Gastrocnemius medialis (tissue), 4 donors: ENCODE data around the gene HDGFL1. TPM values are rescaled to one million over a fixed set of nuclear protein-coding genes. Genes with fewer than 3 reads are reported as not detected.

ENCODE experiments used
- ATAC-seq, 2 donors: fragments of 150-250 bp; one replicate each; pipeline ENCODE4 v1.9.1; 2016
- DNase-seq, 2 donors: peaks; one replicate each; pipeline ENCODE4 v3.0.0-alpha.2; 2019
- H3K27ac ChIP-seq, 4 donors: fragments of 200-600 bp; sonication (generic); 1 replicate in 1 of 4; 2 replicates in 3 of 4; pipeline ENCODE4 v1.5.1; 2016 to 2018; ENCODE audit warnings: mild to moderate bottlenecking in 2 of 4, moderate library complexity in 1 of 4
- H3K27me3 ChIP-seq, 3 donors: fragments of 200-600 bp; sonication (generic) in 2 of 3; 1 replicate in 1 of 3; 2 replicates in 2 of 3; pipeline versions ENCODE4 v1.5.1 to v1.6.0; 2016 to 2019; ENCODE audit warnings: mild to moderate bottlenecking in 1 of 3, moderate library complexity in 1 of 3
- H3K36me3 ChIP-seq, 2 donors: fragments of 200-600 bp; sonication (generic) in 1 of 2; one replicate each; pipeline ENCODE4 v1.5.1; 2017 to 2018
- H3K4me1 ChIP-seq, 2 donors: fragments of 200-600 bp; sonication (generic) in 1 of 2; one replicate each; pipeline ENCODE4 v1.5.1; 2016 to 2017; ENCODE audit warnings: mild to moderate bottlenecking in 2 of 2
- H3K4me3 ChIP-seq, 4 donors: fragments of 200-600 bp; sonication (generic) in 3 of 4; 1 replicate in 1 of 4; 2 replicates in 3 of 4; pipeline ENCODE4 v1.5.1; 2016 to 2019; ENCODE audit warnings: mild to moderate bottlenecking in 2 of 4
- H3K9me3 ChIP-seq, 3 donors: fragments of 200-600 bp; sonication (generic) in 2 of 3; 1 replicate in 1 of 3; 2 replicates in 2 of 3; pipeline ENCODE4 v1.5.1; 2016 to 2019
- POLR2A ChIP-seq, 2 donors: fragments of 450-650 bp; IDR thresholded peaks; one replicate each; pipeline ENCODE4 v1.6.1; 2017; ENCODE audit warnings: antibody characterized with exemption in 2 of 2, mild to moderate bottlenecking in 2 of 2, moderate library complexity in 2 of 2
- in situ Hi-C, 4 donors: fragments of 200-750 bp; cut with MboI; loops; one replicate each; pipeline versions ENCODE4 v1.15.0 to v1.8.0; 2017; ENCODE audit warnings: low sequenced_read_pairs in 4 of 4
- intact Hi-C: fragments of 100-400 bp; cut with DNase I; formaldehyde crosslinking; loops from one replicate; pipeline ENCODE4 v1.15.1; 2023; ENCODE audit warnings: low total_unique reads
- total RNA-seq, 4 donors: library from RNA; depleted of rRNA; stranded (reverse); fragments of >200 nt; gene quantifications; one replicate each; pipeline versions ENCODE4 v1.1.0 to v1.2.3, GENCODE V29; 2016
- TF ChIP-seq, protein P1 (sequence below), 5 experiments: fragments of 450-650 bp in 3 of 5; fragments of 200-600 bp in 2 of 5; sonication (generic) in 2 of 5; IDR thresholded peaks in 4 of 5; conservative IDR thresholded peaks in 1 of 5; 1 replicate in 4 of 5; 2 replicates in 1 of 5; pipeline ENCODE4 v1.5.1; 2016 to 2019; ENCODE audit warnings: antibody characterized with exemption in 5 of 5, mild to moderate bottlenecking in 3 of 5, moderate library complexity in 3 of 5

Gene HDGFL1
- total RNA-seq, 4 donors from 2014 or later = not detected

DNA sequence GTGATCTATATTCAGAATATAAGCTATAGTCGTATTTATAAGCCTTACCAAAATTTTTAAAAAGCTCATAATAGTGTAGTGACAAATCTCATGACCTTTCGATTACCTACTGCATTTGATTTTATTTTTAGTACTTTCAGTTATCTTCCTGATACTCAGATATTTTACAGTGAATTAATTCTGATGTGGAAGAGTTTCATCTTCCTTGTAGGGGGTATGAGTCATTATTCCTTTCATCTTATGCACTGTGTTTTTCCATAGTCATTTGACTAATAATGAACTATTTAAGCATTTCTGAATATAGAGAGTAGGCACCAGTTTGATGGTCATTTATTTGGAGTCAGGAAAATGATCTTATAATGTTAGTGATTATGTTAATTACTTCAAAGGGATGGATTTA lies 36.4 kb downstream of the HDGFL1 start:
- Histone ChIP-seq H3K27ac (no peak overlapping the region), H3K36me3 (no peaks in the 10 kb centered on the region), H3K9me3 (no peaks in the 10 kb centered on the region), H3K27me3 (no peaks in the 10 kb centered on the region), H3K4me1 (no peaks in the 10 kb centered on the region), H3K4me3 (no peak overlapping the region)
- intact Hi-C loops = no loop called here
- in situ Hi-C loops = no loop called here
- TF ChIP-seq POLR2A (IDR thresholded peaks at IDR 0.05) = no peak
- TF ChIP-seq, protein P1, sequence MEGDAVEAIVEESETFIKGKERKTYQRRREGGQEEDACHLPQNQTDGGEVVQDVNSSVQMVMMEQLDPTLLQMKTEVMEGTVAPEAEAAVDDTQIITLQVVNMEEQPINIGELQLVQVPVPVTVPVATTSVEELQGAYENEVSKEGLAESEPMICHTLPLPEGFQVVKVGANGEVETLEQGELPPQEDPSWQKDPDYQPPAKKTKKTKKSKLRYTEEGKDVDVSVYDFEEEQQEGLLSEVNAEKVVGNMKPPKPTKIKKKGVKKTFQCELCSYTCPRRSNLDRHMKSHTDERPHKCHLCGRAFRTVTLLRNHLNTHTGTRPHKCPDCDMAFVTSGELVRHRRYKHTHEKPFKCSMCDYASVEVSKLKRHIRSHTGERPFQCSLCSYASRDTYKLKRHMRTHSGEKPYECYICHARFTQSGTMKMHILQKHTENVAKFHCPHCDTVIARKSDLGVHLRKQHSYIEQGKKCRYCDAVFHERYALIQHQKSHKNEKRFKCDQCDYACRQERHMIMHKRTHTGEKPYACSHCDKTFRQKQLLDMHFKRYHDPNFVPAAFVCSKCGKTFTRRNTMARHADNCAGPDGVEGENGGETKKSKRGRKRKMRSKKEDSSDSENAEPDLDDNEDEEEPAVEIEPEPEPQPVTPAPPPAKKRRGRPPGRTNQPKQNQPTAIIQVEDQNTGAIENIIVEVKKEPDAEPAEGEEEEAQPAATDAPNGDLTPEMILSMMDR (IDR thresholded peaks at IDR 0.05 in 4 of 5, conservative IDR thresholded peaks at IDR 0.05 in 1 of 5) = no peak
- ATAC-seq (no peak), DNase-seq (no peak)

DNA sequence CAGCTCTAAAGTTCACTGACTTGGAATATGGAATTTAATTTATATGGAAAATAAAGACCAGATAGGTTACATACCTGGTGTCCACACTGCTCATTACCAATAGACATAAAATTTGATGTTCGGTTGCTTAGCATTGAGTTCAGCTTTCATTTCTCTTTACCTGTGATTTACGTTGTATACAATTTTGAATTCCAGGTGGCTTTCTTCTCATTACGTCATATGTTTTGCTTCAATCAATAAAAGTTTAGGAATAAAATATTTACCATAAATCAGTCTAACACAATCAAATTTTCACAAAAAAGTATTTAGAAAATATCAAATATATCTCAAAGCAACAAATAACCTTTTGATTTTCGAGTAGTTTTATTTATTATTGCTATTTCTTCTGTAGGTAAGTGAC lies 40.8 kb downstream of the HDGFL1 start:
- H3K36me3 ChIP-seq = no peaks in the 10 kb centered on the region
- H3K4me1 ChIP-seq = peaks cover 8 to 11% of the 10 kb centered on the region in 2 donors
- H3K27me3 ChIP-seq = no peaks in the 10 kb centered on the region
- H3K4me3 ChIP-seq = no peak overlapping the region
- intact Hi-C loops (no loop called here), in situ Hi-C loops (no loop called here)
- no peak overlapping the region for H3K27ac ChIP-seq
- DNase-seq = no peak
- no peak for TF ChIP-seq POLR2A (IDR thresholded peaks at IDR 0.05)
- TF ChIP-seq, protein P1 (IDR thresholded peaks at IDR 0.05 in 4 of 5, conservative IDR thresholded peaks at IDR 0.05 in 1 of 5) = no peak
- no peak for ATAC-seq
- H3K9me3 ChIP-seq = no peaks in the 10 kb centered on the region

DNA sequence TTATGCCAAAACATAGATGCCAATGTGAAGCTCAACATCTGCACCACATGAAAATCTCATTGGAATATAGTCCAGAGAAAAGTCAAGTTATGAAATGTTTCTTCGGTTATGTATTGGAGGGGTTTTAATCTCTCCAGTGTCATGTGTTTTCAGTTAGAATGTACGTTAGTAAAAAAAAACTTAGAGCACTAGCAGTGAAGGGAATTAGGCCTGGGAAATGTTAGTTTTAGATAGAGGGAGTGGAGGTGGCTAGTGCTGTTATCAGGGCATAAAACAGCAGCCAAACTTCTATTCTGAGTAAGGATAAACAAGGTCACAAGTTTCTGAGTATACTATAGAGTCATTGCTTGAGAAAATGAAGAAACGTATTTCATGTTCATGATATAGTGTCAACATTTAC lies 42.9 kb downstream of the HDGFL1 start:
- TF ChIP-seq, protein P1 (IDR thresholded peaks at IDR 0.05 in 4 of 5, conservative IDR thresholded peaks at IDR 0.05 in 1 of 5) = no peak
- no peak for TF ChIP-seq POLR2A (IDR thresholded peaks at IDR 0.05)
- intact Hi-C loops = no loop called here
- Histone ChIP-seq H3K27me3 (no peaks in the 10 kb centered on the region), H3K36me3 (no peaks in the 10 kb centered on the region), H3K4me1 (peaks cover 8 to 11% of the 10 kb centered on the region in 2 donors), H3K27ac (no peak overlapping the region), H3K4me3 (no peak overlapping the region), H3K9me3 (peaks cover 0 to 5% (median 0%) of the 10 kb centered on the region in 3 donors)
- DNase-seq (no peak), ATAC-seq (no peak)
- in situ Hi-C loops = no loop called here

DNA sequence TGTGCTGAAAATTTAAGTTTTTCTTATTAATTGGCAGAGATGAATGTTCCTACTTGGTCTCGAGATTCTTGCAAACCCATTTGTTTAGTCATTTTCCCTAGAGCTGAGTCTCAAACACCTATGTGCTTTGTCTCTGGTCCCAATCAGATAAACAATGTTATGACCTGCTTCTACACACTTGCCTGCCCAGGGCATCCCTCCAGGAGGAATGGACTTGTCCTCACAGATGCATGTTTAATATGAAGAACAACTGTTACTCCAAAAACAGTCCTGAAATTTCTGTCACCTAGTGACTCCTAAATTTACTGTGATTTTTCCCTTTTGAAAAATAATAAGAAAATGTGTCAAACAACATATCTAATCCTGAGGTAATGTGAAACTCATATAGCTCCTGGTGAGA lies 43.7 kb downstream of the HDGFL1 start:
- ATAC-seq (no peak), DNase-seq (no peak)
- no peak for TF ChIP-seq POLR2A (IDR thresholded peaks at IDR 0.05)
- TF ChIP-seq, protein P1 (IDR thresholded peaks at IDR 0.05 in 4 of 5, conservative IDR thresholded peaks at IDR 0.05 in 1 of 5) = no peak
- Histone ChIP-seq H3K36me3 (no peaks in the 10 kb centered on the region), H3K9me3 (peaks cover 0 to 6% (median 0%) of the 10 kb centered on the region in 3 donors), H3K4me1 (peaks cover 8 to 11% of the 10 kb centered on the region in 2 donors), H3K27me3 (no peaks in the 10 kb centered on the region), H3K27ac (no peak overlapping the region), H3K4me3 (no peak overlapping the region)
- in situ Hi-C loops (no loop called here), intact Hi-C loops (no loop called here)

DNA sequence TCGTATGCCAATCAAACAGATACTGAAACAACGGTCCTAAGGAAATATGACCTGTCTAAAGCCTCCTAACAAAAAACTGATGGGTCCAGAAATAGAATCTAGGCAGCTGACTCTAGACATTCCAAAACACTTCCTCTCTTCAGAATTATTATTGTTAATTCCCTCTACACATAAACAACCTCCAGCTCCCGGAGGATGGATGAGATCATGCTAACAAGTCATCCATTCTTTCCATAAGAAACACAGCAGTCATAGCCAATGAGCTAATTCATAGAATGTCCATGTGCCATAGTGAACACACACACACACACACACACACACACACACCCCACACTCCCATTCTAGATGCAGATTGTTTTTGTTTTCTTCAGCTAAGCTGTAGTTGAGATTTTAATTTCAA lies 44.3 kb downstream of the HDGFL1 start:
- H3K36me3 ChIP-seq = no peaks in the 10 kb centered on the region
- H3K27ac ChIP-seq = no peak overlapping the region
- no peaks in the 10 kb centered on the region for H3K27me3 ChIP-seq
- H3K4me1 ChIP-seq = peaks cover 8 to 11% of the 10 kb centered on the region in 2 donors
- in situ Hi-C loops (no loop called here), intact Hi-C loops (no loop called here)
- DNase-seq = no peak
- ATAC-seq = no peak
- TF ChIP-seq, protein P1 (IDR thresholded peaks at IDR 0.05 in 4 of 5, conservative IDR thresholded peaks at IDR 0.05 in 1 of 5) = no peak
- TF ChIP-seq POLR2A (IDR thresholded peaks at IDR 0.05) = no peak
- H3K9me3 ChIP-seq = peaks cover 0 to 12% (median 0%) of the 10 kb centered on the region in 3 donors
- H3K4me3 ChIP-seq = no peak overlapping the region
